Omental fat pad (tissue), 4 donors: ENCODE data around the gene PARP8. TPM values are rescaled to one million over a fixed set of nuclear protein-coding genes. Genes with fewer than 3 reads are reported as not detected.

Experiments used
- ATAC-seq: fragments of 150-250 bp; one replicate; pipeline ENCODE4 v1.9.1; 2016; ENCODE audit warnings: mild to moderate bottlenecking, moderate library complexity; ENCODE audit not compliant: low FRiP score
- DNase-seq: peaks from one replicate; pipeline ENCODE4 v3.0.0-alpha.2; 2019; ENCODE audit warnings: low spot score
- total RNA-seq, 4 donors: library from RNA; depleted of rRNA; stranded (reverse); fragments of >200 nt; gene quantifications; one replicate each; pipeline ENCODE4 v1.1.0, GENCODE V29; 2016
- TF ChIP-seq, protein P1 (sequence below), 3 donors: fragments of 450-650 bp; IDR thresholded peaks; one replicate each; pipeline ENCODE4 v1.5.1; 2016 to 2017; ENCODE audit warnings: antibody characterized with exemption in 3 of 3, mild to moderate bottlenecking in 3 of 3, moderate library complexity in 2 of 3

PARP8 gene
- total RNA-seq, 4 donors from 2014 or later: 28.9 to 38.1 (median 29.7) TPM

DNA sequence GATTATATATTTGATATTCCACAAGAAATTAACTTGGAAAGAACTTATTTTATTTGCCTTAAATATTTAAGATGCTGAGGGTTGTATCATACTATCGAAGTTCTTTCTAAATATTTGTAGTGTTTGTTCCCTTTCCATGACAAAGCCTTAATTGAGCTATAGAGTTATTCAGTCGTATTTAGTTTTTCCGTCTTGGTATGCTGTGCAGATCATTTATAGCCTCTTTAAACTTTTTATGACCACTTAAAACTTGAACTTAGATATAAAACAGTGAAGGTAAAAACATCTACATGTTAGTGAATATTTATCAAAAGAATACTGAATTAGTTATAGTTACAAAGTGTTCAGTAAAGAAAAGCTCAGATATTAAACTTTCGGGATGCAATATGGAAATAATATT lies 74.4 kb downstream of the PARP8 start:
- no peak for ATAC-seq

GRCh38 chr5:50744776-50745175 lies 78.3 kb downstream of the PARP8 start:
- DNase-seq (no peak), ATAC-seq (peak; percentile 82)
- TF ChIP-seq, protein P1, sequence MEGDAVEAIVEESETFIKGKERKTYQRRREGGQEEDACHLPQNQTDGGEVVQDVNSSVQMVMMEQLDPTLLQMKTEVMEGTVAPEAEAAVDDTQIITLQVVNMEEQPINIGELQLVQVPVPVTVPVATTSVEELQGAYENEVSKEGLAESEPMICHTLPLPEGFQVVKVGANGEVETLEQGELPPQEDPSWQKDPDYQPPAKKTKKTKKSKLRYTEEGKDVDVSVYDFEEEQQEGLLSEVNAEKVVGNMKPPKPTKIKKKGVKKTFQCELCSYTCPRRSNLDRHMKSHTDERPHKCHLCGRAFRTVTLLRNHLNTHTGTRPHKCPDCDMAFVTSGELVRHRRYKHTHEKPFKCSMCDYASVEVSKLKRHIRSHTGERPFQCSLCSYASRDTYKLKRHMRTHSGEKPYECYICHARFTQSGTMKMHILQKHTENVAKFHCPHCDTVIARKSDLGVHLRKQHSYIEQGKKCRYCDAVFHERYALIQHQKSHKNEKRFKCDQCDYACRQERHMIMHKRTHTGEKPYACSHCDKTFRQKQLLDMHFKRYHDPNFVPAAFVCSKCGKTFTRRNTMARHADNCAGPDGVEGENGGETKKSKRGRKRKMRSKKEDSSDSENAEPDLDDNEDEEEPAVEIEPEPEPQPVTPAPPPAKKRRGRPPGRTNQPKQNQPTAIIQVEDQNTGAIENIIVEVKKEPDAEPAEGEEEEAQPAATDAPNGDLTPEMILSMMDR (IDR thresholded peaks at IDR 0.05): no peak

More for the DNA sequence above, 74.4 kb downstream of the PARP8 start:
- DNase-seq: no peak
- TF ChIP-seq, protein P1 (IDR thresholded peaks at IDR 0.05): no peak

DNA sequence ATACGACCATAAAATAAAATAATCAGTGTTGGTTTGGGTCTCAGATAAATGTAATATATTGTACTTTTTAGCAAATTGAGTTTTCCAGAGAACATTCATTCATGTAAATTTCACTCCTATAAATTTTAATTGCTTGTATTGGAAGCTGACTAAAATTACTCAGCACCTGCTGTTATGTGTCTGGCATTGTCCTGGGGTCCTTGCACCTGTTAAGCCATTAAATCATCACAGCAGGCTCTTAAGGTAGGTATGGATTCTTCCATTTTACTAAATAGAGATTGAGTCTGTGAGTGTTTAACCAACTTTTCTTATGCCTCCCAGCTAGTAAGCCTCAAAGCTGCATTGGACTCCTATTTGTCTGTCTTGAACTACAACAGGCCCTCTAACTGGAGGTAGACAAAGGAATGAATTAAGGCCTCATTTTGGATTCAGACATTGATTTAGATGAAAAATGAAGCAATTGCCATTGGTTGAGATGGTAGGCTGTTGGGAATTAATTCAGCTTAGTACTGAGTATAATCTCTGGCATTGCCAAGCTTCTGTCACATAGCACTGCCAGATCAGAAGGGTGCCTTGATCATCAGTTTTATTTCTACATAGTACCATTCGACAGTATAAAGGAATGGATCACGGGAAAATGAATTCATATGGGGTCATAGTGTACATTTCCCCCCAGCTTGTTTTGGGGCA lies 78.9 kb downstream of the PARP8 start:
- TF ChIP-seq, protein P1 (IDR thresholded peaks at IDR 0.05): no peak
- DNase-seq: no peak
- no peak for ATAC-seq

- DNase-seq: no peak
- ATAC-seq: no peak
- TF ChIP-seq, protein P1 (IDR thresholded peaks at IDR 0.05): no peak
Measured at GRCh38 chr5:50749181-50749580, 82.7 kb downstream of the PARP8 start.

DNA sequence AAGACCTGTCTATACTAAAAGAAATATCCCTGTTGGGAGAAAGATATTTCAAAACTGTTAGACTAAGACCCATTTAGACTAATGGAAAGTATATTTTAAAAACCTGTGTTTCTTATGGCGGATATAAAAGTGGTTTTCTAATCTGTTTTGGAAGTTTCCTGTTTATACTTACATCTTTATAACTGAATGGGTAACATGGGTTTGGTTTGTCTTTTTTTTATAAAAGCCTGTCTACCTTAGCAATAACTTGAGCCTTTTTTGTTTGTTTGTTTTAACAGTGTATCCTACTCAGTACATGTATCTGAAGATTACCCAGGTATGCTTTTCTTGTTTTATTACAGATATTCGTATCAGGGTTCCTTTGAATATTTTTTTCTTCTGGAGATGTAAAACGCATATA lies 83.4 kb downstream of the PARP8 start:
- no peak for DNase-seq
- TF ChIP-seq, protein P1 (IDR thresholded peaks at IDR 0.05): no peak
- no peak for ATAC-seq

GRCh38 chr5:50751064-50751657 lies 84.7 kb downstream of the PARP8 start:
- no peak for DNase-seq
- TF ChIP-seq, protein P1 (IDR thresholded peaks at IDR 0.05): no peak
- no peak for ATAC-seq

DNA sequence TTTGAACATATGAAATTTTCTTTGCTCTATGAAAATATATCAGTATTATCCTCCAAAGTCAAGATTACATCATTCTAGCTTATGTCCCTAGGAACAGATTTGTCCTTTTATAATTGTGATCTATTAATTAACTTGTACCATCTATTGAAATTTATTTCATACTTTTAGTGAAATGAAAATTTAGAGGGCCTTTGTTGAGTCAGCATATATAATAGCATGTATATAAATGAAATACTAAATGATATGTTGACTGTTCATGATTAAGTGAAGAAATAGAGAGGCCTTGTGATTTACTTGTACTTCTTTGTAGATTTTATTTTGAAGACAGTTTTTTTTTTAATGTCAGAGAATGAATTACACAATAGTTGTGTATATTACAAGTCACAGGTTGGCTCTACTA lies 86.4 kb downstream of the PARP8 start:
- DNase-seq: no peak
- no peak for ATAC-seq
- TF ChIP-seq, protein P1 (IDR thresholded peaks at IDR 0.05): no peak
